A549 (cell line): Measurements from ENCODE around the gene OR5P2. TPM values are rescaled to one million over a fixed set of nuclear protein-coding genes. Genes with fewer than 3 reads are reported as not detected.
A peak's percentile ranks its signal among the peaks of the same experiment; 100 is the strongest.

Experiments used
- ATAC-seq, 2 experiments: fragments of 200-7000 bp in 1 of 2; fragments of >200 bp in 1 of 2; cut with Nextera tagmentation in 1 of 2; cut with Tn5 transposase in 1 of 2; 3 replicates each; pipeline versions ENCODE4 v1.8.0 to v1.9.1; 2018 to 2020; ENCODE audit warnings: mild to moderate bottlenecking in 1 of 2, moderate library complexity in 1 of 2
- CTCF ChIA-PET: fragments of 300-600 bp; sonication (Branson Sonifier 250); formaldehyde crosslinking; extraction: SDS; loops from one replicate; lab custom pipeline; 2021; ENCODE audit warnings: antibody characterized with exemption, inconsistent platforms; lab: Yijun Ruan, JAX
- POLR2A ChIA-PET: fragments of 350-600 bp; formaldehyde crosslinking; extraction: SDS; loops from one replicate; lab custom pipeline; 2021; ENCODE audit warnings: antibody characterized with exemption, inconsistent platforms; lab: Yijun Ruan, JAX
- DNase-seq, 2 experiments: peaks; one replicate each; pipeline versions ENCODE4 v3.0.0 to v3.0.0-alpha.2; 2011 to 2016; ENCODE audit warnings: low read depth in 1 of 2, low spot score in 1 of 2
- FAIRE-seq: peaks from 2 replicates; lab custom pipeline; 2011; peaks lifted over from hg19 to GRCh38; lab: Jason Lieb, UNC
- H3K27ac ChIP-seq, 2 experiments: fragments of >200 bp; sonication (Bioruptor Twin); formaldehyde crosslinking; 3 replicates each; pipeline ENCODE4 v1.5.1; 2016 to 2017
- H3K4me1 ChIP-seq: fragments of >200 bp; sonication (Bioruptor Twin); formaldehyde crosslinking; 3 replicates; pipeline ENCODE4 v1.6.1; 2016
- H3K4me2 ChIP-seq: fragments of >200 bp; sonication (Bioruptor Twin); formaldehyde crosslinking; 3 replicates; pipeline ENCODE4 v1.6.1; 2016
- H3K4me3 ChIP-seq: fragments of >200 bp; sonication (Bioruptor Twin); formaldehyde crosslinking; 3 replicates; pipeline ENCODE4 v1.5.1; 2016
- H3K9me3 ChIP-seq: fragments of >200 bp; sonication (Bioruptor Twin); formaldehyde crosslinking; 3 replicates; pipeline ENCODE4 v1.6.1; 2016
- BHLHE40 ChIP-seq: IDR thresholded peaks from 2 replicates; pipeline ENCODE4 v1.6.1; 2012; ENCODE audit warnings: low read depth, low read length, inconsistent platforms
- CBX8 ChIP-seq: fragments of 200-600 bp; sonication (generic); IDR thresholded peaks from 2 replicates; pipeline ENCODE4 v1.6.1; 2016
- CTCF ChIP-seq: fragments of >200 bp; sonication (Bioruptor Twin); formaldehyde crosslinking; IDR thresholded peaks from 3 replicates; pipeline ENCODE4 v1.5.1; 2016
- EP300 ChIP-seq, 2 experiments: fragments of >200 bp; sonication (Bioruptor Twin); formaldehyde crosslinking; IDR thresholded peaks; 2 replicates in 1 of 2; 3 replicates in 1 of 2; pipeline ENCODE4 v1.6.1; 2016 to 2017
- FOSL2 ChIP-seq, 2 experiments: fragments of 450-650 bp in 1 of 2; fragments of >200 bp in 1 of 2; sonication (Bioruptor Twin) in 1 of 2; formaldehyde crosslinking; IDR thresholded peaks; 2 replicates each; pipeline versions ENCODE4 v1.5.0 to v1.6.1; 2016 to 2020; ENCODE audit warnings: mild to moderate bottlenecking in 1 of 2, moderate library complexity in 1 of 2
- HES2 ChIP-seq: fragments of >200 bp; sonication (Bioruptor Twin); formaldehyde crosslinking; IDR thresholded peaks from 2 replicates; pipeline ENCODE4 v1.6.1; 2016
- HOXA7 ChIP-seq: fragments of 250-450 bp; sonication (Bioruptor Pico); IDR thresholded peaks from 2 replicates; pipeline ENCODE4 v1.5.0; 2020; ENCODE audit warnings: mild to moderate bottlenecking, moderate library complexity
- HOXB13 ChIP-seq: fragments of 250-450 bp; sonication (Bioruptor Pico); IDR thresholded peaks from 2 replicates; pipeline ENCODE4 v1.5.0; 2020; ENCODE audit warnings: low read depth, mild to moderate bottlenecking, moderate library complexity
- HOXB5 ChIP-seq: fragments of 250-450 bp; sonication (Bioruptor Pico); IDR thresholded peaks from 2 replicates; pipeline ENCODE4 v1.5.0; 2020; ENCODE audit warnings: mild to moderate bottlenecking, moderate library complexity
- KDM1A ChIP-seq: fragments of 200-600 bp; sonication (generic); IDR thresholded peaks from 2 replicates; pipeline ENCODE4 v1.6.1; 2016; ENCODE audit warnings: low read depth, mild to moderate bottlenecking
- MAFK ChIP-seq: fragments of 450-650 bp; IDR thresholded peaks from 2 replicates; pipeline ENCODE4 v1.6.1; 2014; ENCODE audit not compliant: partially characterized antibody
- MAX ChIP-seq: IDR thresholded peaks from 2 replicates; pipeline ENCODE4 v1.6.1; 2012
- MYC ChIP-seq: IDR thresholded peaks from 2 replicates; pipeline ENCODE4 v1.6.1; 2012; ENCODE audit warnings: mild to moderate bottlenecking, inconsistent platforms, low read length, improper control_type of control experiment, borderline replicate concordance
- NFE2L2 ChIP-seq: fragments of 150-350 bp; conservative IDR thresholded peaks from 2 replicates; pipeline ENCODE4 v1.6.1; 2014; ENCODE audit warnings: low read length
- NPAS2 ChIP-seq: fragments of 250-450 bp; sonication (Bioruptor Pico); IDR thresholded peaks from 2 replicates; pipeline ENCODE4 v1.8.0; 2022; ENCODE audit warnings: mild to moderate bottlenecking, moderate library complexity, borderline replicate concordance
- PHF8 ChIP-seq: fragments of 200-600 bp; sonication (generic); IDR thresholded peaks from 2 replicates; pipeline ENCODE4 v1.6.1; 2016; ENCODE audit warnings: low read depth, mild to moderate bottlenecking, antibody characterized with exemption, moderate library complexity, borderline replicate concordance
- POLR2A ChIP-seq: IDR thresholded peaks from 2 replicates; pipeline ENCODE4 v1.6.1; 2012; ENCODE audit warnings: mild to moderate bottlenecking, low read length
- RAD21 ChIP-seq, 2 experiments: fragments of >200 bp in 1 of 2; sonication (Bioruptor Twin) in 1 of 2; formaldehyde crosslinking in 1 of 2; IDR thresholded peaks in 1 of 2; conservative IDR thresholded peaks in 1 of 2; 2 replicates in 1 of 2; 3 replicates in 1 of 2; pipeline ENCODE4 v1.6.1; 2012 to 2018; ENCODE audit warnings: inconsistent platforms in 1 of 2
- RFX5 ChIP-seq: fragments of 450-650 bp; IDR thresholded peaks from 2 replicates; pipeline ENCODE4 v1.7.1; 2014; ENCODE audit warnings: antibody characterized with exemption, mild to moderate bottlenecking, moderate library complexity
- USF2 ChIP-seq: fragments of 450-650 bp; IDR thresholded peaks from 2 replicates; pipeline ENCODE4 v1.6.1; 2014; ENCODE audit warnings: antibody characterized with exemption
- ZSCAN20 ChIP-seq: fragments of 250-450 bp; sonication (Bioruptor Pico); IDR thresholded peaks from 2 replicates; pipeline ENCODE4 v1.8.0; 2022; ENCODE audit warnings: mild to moderate bottlenecking, moderate library complexity
- WGBS: methylation state at CpG from one replicate; pipeline ENCODE4 v1.1.6; 2017; ENCODE audit errors: missing lambda C conversion rate; 5-methylcytosine and 5-hydroxymethylcytosine counted together
- polyA plus RNA-seq, 4 experiments: library from polyadenylated mRNA; depleted of rRNA in 3 of 4; stranded (reverse); fragments of >200 nt; fragmentation: RNase III in 1 of 4; extraction: RNeasy Plus Mini Kit Qiagen cat#74134 plus additional on column Dnase treatment in 1 of 4; gene quantifications; 2 replicates in 3 of 4; 3 replicates in 1 of 4; pipeline ENCODE4 v1.2.3, GENCODE V29; 2011 to 2017
- TF ChIP-seq, protein P1 (sequence below): fragments of 250-450 bp; sonication (Bioruptor Pico); IDR thresholded peaks from 2 replicates; pipeline ENCODE4 v1.5.0; 2020; ENCODE audit warnings: low read depth, mild to moderate bottlenecking, moderate library complexity
- TF ChIP-seq, protein P2 (sequence below): IDR thresholded peaks from 2 replicates; pipeline ENCODE4 v1.6.1; 2012; ENCODE audit warnings: low read depth, borderline replicate concordance

OR5P2 gene
- polyA plus RNA-seq, 2 of the 4 experiments (the other 2 are of a cell fraction) = not detected

DNA sequence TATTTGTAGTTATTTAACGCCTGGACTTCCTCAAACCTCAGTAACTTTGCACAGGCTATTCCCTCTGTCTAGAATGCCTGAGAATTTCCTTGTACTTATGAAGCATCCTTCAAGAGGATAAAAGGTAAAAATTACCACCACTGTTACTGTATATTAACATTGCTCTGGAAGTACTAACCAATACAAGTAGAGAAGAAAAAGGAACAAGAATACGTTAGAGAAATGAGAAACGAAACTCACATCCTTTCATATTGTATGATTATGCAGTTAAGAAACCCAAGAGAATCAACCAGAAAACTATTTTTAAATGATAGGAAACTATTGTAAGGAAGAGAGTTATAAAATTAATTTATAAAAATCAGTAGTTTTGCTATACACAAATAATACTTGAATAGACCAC, 48.2 kb upstream of the OR5P2 start (continued):
- TF ChIP-seq NFE2L2 (no peak), ZSCAN20 (CRISPR knock-in tag) (no peak), CBX8 (no peak), HOXB5 (CRISPR knock-in tag) (no peak)
- TF ChIP-seq, all 56 proteins: peak for 0

GRCh38 chr11:7844521-7844920, 47.8 kb upstream of the OR5P2 start:
- DNase-seq (no peak), FAIRE-seq (no peak), ATAC-seq (no peak)
- CTCF ChIA-PET = no interaction called here
- Histone ChIP-seq H3K4me3 (no peak overlapping the region), H3K27ac (no peak overlapping the region), H3K4me2 (no peak overlapping the region), H3K4me1 (no peaks in the 10 kb centered on the region), H3K9me3 (no peaks in the 10 kb centered on the region)
- WGBS = 11% methylated on average over 1 of the region's 1 CpG
- POLR2A ChIA-PET = no interaction called here
- TF ChIP-seq EP300 (IDR thresholded peaks at IDR 0.05) = no peak
- no peak for TF ChIP-seq MAX
- TF ChIP-seq FOSL2 (IDR thresholded peaks at IDR 0.05) = no peak
- no peak for TF ChIP-seq FOSL2 (CRISPR knock-in tag; IDR thresholded peaks at IDR 0.05)
- TF ChIP-seq HOXB13 (CRISPR knock-in tag) = no peak
- no peak for TF ChIP-seq HES2
- TF ChIP-seq BHLHE40 = no peak
- TF ChIP-seq PHF8 = no peak
- no peak for TF ChIP-seq MYC
- no peak for TF ChIP-seq CTCF
- TF ChIP-seq, protein P1, sequence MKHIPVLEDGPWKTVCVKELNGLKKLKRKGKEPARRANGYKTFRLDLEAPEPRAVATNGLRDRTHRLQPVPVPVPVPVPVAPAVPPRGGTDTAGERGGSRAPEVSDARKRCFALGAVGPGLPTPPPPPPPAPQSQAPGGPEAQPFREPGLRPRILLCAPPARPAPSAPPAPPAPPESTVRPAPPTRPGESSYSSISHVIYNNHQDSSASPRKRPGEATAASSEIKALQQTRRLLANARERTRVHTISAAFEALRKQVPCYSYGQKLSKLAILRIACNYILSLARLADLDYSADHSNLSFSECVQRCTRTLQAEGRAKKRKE (CRISPR knock-in tag) = no peak
- no peak for TF ChIP-seq NFE2L2
- TF ChIP-seq RAD21 (conservative IDR thresholded peaks at IDR 0.05 in 1 of 2, IDR thresholded peaks at IDR 0.05 in 1 of 2) = no peak
- TF ChIP-seq, protein P2, sequence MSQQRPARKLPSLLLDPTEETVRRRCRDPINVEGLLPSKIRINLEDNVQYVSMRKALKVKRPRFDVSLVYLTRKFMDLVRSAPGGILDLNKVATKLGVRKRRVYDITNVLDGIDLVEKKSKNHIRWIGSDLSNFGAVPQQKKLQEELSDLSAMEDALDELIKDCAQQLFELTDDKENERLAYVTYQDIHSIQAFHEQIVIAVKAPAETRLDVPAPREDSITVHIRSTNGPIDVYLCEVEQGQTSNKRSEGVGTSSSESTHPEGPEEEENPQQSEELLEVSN = no peak
- TF ChIP-seq, all 56 proteins: peak for 0

GRCh38 chr11:7840578-7840977, 43.8 kb upstream of the OR5P2 start:
- Histone ChIP-seq H3K4me3 (no peak overlapping the region), H3K4me2 (no peak overlapping the region)
- no peak for DNase-seq
- no peak for ATAC-seq
- no peak for TF ChIP-seq NFE2L2
- TF ChIP-seq HOXA7 (CRISPR knock-in tag) = no peak
- TF ChIP-seq MAFK = peak; percentile 86
- TF ChIP-seq, all 56 proteins: peak for 1
- H3K27ac ChIP-seq = no peak overlapping the region
- ChIA-PET CTCF (no interaction called here), POLR2A (no interaction called here)
- H3K4me1 ChIP-seq = no peaks in the 10 kb centered on the region
- H3K9me3 ChIP-seq = no peaks in the 10 kb centered on the region
- WGBS = 1% methylated on average over 2 of the region's 2 CpGs
- no peak for FAIRE-seq

DNA sequence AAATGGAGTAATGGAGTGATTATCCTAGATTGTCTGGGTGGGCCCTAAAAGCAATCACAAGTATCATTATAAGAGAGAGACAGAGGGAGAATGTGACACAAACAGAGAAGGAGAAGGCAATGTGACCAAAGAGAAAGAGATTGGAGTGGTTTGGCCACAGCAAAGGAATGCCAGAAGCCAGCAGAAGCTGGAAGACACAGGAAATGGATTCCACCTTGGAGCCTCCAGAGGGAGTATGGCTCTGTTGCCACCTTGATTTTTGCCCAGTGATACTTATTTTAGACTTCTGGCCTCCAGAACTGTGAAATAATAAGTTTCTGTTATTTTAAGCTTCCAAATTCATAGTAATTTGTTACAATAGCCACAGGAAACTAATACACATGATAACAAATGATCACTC, 36.8 kb upstream of the OR5P2 start:
- FAIRE-seq = no peak
- no peak overlapping the region for H3K4me3 ChIP-seq
- no peak overlapping the region for H3K4me2 ChIP-seq
- ChIA-PET POLR2A (no interaction called here), CTCF (interaction anchor here (1.1 kb wide), 1 partner anchor 153 kb away, joined by 3 read pairs; no protein-coding TSS in a partner anchor)
- DNase-seq = no peak
- H3K27ac ChIP-seq = no peak overlapping the region
- H3K9me3 ChIP-seq = no peaks in the 10 kb centered on the region
- TF ChIP-seq HOXB13 (CRISPR knock-in tag) = no peak
- TF ChIP-seq NFE2L2 = no peak
- no peak for TF ChIP-seq USF2
- no peak for TF ChIP-seq RFX5
- no peak for TF ChIP-seq POLR2A
- TF ChIP-seq NPAS2 = no peak
- no peak for TF ChIP-seq KDM1A
- H3K4me1 ChIP-seq = no peaks in the 10 kb centered on the region
- ATAC-seq = no peak; a peak in 1 of 6 replicates
